Activated CD4-positive, alpha-beta T cell treated with anti-CD3 and anti-CD28 coated beads, Interleukin-2, amount 50 U/mL, for 16 hours (primary cell): ENCODE results near the gene USP40.

Experiments
- DNase-seq: peaks from one replicate; pipeline ENCODE4 v3.0.0-alpha.2; 2020

USP40 gene

DNA sequence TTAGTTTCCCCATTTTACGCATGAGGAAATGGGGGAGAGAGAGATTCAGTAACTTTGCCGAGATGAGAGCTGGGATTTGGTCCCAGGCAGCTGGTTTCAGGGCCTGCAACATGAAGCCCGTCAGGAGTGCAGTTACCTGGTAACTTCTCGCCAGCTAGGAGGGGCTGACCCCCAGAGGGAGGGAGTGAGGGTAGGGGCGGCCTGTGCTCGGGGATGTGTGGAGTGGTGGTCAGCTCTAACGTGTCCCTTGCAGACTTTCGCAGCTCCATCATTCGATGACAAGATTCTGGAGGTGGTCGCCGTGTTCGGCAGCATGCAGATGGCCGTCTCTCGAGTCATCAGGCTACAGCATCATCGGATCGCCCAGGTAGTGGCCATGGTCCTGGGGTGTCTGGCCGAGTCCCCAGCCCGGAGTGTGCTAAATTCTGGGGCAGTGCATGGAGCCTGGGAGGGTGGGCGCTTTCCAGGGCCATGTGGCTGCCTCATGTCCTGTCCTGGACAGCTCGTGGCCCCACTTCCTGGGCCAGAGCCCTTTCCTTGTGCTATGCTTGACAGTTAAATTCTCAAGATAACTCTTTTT, 108.5 kb downstream of the USP40 start:
- DNase-seq, result no peak

DNA sequence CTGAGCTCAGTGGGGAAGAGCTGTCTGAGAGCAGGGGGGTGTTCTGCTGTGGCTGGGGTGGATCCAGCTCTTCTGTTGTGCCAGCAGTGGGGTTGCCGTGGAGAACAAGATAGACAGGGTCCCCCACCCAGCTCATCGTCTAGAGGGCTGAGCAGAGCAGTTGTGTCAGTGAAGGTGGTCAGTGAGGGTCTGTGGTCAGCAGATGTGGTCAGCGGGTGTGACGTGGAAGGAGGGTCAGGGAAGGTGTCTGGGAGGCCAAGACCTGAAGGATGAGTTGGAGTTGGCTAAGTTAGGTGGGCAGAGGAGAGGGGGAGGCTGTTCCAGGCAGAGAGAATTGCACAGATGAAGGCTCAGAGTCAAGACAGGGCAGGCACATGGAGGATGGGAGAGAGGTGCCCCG, 109.2 kb downstream of the USP40 start:
- no peak for DNase-seq

DNA sequence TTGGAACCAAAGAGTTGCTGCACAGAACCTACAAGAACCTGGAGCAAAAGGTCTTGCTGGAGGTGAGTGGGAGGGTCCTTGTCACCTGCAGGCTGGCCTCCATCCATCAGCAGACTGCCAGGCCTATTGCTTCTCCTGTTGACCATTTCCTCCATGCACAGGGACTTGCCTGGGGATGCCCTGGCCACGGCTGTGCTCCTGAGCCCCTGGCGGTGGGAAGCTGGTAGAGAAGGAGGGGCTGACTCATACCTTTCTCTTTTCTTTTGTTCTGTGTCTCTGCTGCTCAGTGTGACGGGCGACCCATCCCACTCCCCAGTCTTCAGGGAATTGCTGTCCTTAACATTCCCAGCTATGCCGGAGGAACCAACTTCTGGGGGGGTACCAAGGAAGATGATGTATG, 109.6 kb downstream of the USP40 start:
- no peak for DNase-seq

DNA sequence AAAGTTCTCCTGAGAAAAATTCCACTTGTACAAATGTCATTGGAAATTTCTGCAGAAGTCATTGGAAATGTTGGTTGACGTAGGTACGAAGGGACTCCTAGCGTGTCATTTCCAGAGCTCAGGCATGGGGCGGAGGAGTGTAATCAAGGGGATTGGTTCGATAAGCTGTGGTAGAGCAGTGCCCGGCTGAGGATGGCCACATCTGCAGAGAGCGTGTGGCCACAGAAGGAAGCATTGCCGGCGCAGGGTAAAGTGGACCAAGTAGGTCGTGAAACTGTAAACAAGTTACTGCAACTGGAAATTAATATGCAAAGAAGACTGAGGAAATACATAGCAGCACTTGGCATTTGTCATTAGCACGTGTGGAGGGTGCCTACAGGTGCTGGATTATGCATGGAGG, 110.5 kb downstream of the USP40 start:
- DNase-seq, result no peak

DNA sequence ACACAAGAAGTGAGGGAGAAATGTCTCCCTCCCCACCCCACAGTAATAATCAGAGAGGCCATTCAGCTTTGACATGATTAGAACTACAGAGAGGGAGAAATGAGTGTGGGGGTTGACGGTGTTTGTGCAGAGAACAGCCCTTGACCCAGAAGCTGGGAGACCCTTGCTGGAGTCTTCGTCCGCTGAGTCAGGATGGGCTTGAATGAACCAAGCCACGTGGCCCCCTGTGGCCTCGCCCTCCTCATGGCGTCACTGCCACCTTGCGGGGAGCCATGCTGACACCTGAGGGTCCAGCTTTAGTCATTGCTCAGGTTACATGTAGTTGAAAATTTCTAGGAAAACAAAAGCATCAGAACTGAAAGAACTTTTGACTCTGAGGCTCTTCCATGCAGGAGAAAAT, 111.1 kb downstream of the USP40 start:
- no peak for DNase-seq

DNA sequence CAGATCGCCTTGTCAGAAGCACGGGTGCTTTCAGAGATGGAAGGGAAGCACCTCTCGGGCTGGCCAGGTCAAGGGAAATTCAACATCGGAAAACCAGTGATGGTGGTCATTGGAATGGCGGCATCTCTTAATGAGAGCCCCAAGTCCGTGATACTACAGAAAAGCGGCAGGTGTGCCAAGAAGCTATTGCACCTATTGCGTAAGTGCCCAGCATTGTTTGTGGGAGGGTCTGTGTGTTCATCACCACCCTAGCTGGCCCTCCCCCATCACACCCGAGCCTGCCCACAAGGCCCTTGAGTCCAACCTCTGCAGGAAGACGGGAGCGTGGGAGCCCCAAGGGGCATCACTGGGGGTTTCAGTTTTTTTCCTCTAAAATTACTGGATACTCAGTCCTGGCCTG, 111.6 kb downstream of the USP40 start:
- DNase-seq, result no peak

DNA sequence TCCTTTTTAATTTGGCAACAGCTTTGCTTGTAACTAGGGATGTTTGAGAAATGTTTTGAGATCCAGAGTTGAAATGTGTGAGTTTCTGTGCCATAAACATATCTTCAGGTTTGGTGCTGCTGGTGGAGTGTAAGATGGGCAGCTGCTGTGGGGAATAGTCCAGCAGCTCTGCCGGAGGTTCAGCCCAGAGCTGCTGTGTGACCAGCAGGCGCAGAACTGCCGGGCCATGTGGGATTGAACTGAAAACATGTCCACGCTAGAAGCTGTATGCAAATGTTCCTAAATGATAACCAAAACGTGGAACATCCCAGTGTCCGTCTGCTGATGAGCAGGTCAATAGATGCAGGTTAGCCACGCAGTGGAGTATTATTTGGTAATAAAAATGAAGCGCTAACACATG, 112.7 kb downstream of the USP40 start:
- no peak for DNase-seq

DNA sequence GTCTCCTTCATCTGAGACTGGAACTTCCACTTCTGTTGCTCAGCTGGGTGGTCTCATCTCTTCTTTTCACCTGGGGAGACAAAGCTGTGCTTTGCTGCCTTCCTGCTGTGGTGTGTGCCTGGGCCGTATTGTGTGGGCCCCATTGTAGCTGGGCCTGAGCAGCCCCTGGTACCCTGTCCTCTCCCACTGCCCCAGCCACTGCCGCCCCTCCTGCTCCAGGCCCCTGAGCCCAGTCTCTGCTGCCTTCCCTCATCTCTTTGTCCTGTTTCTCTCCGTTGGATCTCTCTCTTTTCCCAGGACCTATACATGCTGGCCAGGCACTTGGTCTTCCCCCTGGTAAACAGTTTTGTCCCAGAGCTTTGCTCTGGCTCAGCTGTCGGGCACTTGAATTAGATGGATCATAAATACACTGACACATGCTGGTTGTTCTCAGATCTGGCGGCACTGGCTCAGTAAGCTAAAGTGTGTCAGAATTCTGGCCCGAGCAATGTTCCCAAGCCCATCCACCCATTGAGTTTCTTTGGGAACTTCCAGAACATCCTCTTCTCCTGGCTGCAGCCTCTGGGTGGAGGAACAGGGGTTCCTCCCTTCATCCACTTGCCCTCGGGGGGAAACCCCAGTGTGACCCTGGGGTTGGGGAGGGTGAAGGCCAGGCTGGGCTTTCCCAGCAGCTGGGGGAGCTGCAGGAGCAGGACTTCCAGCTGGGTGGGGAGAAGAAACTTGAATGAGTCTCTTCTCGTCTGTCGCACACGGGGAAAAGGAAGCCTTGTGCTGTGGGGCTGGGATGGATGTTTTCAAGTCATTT, 113.3 kb downstream of the USP40 start:
- DNase-seq, result no peak

DNA sequence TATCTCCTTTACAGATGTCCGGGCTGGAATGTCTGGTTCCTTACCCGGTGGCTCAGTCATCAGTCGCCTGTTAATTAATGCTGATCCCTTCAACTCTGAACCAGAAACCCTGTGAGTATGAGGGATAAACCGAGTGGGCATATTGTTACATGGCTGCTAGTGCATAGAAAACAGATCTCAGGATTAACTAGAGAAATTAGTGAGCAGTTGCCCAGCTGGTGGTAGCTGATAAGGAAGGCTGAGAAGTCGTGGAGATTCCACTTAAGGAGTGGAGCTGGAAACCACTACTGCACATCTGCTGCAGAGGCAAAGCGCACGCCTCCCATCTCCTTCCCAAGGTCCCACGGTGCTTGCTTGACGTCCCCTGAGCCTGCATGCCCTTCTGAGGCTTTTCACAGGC, 114.6 kb downstream of the USP40 start:
- no peak for DNase-seq

DNA sequence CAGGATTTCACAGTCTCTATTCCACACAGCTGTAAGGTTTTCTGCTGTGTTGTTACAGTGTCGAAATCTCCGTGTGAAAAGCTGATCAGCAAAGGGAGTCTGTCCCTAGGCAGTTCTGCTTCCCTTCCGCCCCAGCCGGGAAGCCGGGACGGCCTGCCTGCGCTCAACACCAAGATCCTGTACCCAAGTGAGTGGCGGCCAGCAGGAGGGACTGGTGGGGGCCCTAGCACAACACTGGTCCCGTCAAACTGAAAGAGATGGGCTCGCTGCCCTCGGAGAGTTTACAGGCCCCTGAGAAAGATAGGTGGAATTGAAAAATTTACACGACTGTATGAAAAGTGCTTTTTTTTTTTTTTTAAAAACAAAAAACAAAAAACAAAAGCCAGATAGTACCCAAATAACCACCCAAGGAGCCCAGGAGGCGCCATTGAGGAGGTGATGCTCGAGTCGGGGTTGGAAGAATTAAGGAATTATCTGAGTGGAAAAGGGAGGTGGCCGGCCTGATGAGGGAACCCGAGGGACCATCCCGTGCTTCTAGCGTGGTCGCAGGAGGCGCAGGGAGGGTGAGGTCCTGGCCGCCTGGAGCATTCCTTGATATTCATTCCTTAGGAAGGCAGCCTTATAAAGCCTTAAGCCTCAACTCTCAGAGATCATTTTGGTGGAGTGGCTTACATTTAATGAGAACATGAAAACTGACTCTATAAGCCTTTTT, 115.6 kb downstream of the USP40 start:
- no peak for DNase-seq

DNA sequence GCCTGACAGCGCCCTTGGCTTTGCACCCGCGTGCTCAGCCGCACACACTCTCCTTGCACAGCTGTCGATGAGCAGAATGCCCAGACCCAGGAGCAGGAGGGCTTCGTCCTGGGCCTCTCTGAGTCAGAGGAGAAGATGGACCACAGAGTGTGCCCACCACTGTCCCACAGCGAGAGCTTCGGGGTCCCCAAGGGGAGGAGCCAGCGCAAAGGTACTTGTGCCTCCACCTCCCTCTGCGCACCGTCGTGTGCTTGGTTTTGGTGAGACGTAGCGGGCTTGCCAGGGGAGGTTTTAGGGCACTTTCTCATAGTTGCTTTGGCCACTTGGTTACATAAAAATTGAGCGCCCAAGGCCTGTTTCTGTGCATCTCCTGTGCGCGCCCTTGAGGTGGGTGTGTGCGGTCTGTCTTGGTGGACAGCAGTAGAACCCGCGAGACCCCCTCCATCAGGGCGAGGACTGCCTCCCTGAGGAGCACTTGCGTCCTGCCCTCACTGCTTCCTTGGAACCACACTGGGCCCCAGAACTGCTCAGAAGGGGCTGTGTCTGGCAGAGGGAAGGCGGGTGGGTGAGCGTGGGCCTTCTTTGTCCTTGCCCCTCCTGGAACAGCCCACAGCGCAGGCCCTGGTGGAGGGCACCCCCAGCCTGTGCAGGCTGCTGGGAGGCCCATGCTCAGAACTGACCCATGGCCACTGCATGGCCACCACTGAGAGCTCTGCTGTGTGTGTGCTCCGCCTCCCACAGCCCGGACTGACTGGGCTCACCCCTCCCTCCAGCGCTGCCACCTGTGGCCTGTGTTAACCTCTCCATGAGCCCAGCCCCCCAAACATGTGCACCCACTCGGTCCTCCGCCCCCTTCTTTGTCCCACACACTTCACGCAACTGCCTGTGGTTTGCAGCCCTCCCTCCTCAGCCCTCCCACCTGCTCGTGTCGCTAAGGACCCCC, 116.4 kb downstream of the USP40 start:
- no peak for DNase-seq

DNA sequence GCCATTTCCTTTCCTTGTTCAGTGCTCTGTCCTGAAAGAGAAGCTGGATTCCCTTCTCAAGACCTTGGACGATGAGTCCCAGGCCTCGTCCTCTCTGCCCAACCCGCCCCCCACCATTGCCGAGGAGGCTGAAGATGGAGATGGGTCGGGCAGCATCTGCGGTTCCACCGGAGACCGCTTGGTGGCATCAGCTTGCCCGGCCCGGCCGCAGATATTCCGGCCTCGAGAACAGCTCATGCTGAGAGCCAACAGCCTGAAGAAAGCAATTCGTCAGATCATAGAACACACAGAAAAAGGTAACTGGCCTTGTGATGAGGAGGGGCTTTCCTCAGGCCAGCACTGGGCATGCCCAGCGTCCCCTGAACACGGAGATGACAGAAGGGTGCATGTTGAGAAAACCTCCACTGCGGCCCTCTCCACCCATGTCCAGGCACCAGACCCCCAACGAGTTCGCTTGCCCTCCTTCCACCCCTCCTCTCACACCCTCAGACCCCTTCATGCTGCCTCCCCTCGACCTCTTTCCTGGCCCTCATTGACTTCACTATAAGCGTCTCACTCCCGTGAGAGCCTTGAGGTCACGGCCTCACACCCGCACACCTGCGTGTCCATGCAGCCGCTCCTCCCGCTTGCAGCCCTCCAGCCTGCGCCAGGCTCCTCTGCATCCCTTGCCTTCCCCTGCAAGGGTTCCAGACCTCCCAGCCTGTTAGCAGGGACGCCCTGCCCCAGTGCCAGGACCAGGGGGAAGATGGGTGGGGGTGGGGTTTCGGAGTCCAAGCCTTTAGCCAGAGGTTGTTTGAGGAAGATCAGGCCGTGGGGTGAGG, 117.3 kb downstream of the USP40 start:
- no peak for DNase-seq

DNA sequence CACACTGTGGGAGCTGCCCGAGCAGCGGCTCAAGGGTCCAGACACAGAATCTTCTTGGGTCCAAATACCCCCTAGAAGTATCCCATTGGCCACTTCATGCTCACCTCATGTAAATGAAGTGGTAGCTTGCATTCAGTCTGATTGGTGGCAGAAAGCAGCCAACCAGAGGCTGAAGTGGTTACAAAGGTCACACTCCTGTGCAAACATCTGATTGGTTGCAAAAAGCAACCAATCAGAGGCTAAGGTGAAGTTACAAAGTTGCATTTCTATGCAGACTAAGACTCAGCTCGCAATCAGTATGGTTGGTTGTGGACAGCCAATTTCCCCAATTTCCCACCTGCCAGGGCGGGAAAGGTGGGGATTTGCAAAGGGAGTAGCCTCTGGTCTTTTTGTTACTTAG, 118.0 kb downstream of the USP40 start:
- DNase-seq, result peak; percentile 5

DNA sequence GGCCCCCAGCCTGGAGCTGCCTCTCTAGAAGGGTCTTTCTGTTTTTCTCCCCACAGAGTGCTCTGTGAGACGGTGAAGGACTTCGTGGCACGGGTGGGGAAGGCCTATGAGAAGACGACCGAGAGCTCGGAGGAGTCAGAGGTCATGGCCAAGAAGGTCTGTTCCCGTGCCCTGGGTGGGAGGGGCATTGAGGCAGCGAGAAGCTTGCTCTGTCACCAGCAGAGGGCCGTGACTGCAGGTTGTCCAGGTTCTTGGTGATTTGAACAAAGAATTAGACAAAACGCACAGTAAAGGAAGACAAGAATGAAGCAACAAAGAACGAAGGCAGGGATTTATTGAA, 118.4 kb downstream of the USP40 start:
- no peak for DNase-seq

DNA sequence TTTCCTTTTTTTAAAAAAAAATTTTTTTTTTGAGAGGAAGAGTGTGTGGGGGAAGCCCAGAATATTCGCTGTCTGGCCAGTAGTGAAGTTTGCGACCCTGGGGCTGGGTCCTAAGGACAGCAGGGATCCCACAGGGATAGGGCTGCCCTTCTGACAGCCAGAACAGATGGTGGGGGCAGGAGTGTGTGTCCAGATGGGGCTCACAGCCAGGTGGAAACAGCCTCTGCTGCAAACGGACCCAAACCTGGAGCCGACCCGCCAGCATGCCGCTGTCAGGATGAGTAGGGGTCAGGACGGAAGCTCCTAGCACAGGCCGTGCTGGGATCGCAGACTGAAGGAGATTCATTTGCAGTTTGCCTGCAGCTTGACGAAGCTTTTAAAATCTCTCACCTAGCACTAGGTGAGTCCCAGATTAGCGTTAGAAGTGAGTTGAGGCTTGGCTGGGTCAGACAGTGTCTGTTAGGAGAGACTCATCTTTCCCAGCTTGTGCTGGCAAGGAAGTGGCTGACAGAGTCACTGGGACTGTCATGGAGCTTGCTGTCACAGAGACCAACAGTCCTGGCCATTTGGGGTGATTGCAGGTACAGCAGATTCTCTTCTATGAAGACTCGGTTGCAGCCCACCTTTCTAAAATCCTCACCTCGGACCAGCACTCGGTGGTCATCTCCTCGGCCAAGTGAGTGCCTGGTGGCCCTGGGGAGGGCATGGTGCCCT, 118.9 kb downstream of the USP40 start:
- DNase-seq, result no peak

DNA sequence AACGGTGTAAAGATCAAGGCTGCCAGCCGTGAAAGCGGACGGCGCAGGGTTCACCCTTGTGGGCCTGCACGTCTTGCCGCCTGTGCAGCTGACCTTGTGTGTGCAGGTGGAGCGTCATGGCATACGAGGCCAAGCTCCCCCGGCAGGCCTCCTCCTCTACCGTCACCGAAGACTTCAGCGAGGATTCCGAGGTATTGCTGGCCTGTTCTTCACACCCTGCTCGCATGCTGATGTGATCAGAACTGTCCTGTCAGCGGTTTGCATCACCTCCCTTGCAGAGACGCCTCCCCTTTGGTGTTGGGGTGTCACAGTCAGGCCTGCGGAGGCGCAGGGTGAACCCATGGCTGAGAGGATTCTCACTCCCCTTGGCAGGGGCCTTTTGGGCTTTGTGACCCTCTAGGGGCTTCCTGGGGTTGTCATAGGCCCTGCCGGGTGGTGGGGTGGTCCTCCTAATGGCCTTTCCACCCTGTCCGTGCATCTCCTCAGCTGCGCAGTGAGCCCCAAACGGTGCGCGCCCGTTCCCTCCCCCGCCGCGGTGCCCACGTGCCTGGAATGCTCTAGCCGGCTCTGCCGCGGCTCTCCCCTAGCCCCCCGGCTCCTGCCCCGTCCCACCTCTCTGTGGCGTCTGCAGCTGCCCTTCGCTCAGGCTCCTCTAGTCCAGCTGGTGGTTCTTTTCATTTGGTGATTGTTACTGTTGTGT, 119.8 kb downstream of the USP40 start:
- no peak for DNase-seq

DNA sequence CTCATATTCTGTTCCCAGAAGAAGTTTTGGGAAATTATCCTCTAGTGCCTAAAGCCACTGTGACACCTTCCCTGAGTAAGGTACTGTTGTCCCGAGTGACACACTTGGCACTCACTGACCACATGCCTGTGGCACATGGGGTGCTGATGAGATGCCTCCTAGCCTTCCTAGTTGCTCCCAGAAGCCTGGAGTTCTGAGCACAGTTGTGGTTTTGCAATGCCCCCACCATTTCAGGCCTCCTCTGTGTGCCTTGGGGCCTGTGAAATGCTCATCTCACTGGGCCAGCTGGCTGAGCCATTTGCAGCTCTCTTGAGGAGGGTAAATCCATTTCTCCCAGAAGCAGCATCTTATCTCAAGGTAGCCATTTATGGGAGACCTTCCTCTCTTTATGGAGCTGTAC, 120.5 kb downstream of the USP40 start:
- no peak for DNase-seq

DNA sequence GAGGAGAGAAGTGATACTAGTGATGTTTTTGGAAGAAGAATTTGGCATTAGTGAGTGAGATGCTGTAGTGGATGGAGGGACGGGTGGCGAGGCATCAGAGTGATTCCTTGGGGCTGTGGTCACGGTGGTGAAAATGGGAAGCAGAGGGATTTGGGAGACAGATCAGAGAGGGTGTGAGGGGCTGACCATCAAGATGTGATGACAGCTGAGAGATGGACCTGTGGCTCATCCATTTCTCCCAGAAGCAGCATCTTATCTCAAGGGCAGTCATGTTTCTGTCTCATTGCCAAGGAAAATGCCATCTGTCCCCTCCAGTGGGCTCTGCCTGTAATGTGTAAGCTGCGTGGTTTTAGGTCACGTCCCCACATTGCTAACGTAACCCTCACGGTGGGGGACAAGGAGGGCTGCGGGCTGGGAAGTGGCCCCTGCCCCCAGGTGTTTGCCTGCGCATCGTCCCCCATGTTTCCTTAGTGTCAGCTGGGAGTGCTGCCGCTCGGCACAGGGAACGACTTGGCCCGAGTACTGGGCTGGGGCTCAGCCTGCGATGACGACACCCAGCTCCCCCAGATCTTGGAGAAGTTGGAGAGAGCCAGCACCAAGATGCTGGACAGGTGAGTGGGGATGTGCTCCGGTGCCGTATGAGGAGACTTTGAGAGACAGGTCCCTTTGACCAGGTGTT, 121.3 kb downstream of the USP40 start:
- no peak for DNase-seq

DNA sequence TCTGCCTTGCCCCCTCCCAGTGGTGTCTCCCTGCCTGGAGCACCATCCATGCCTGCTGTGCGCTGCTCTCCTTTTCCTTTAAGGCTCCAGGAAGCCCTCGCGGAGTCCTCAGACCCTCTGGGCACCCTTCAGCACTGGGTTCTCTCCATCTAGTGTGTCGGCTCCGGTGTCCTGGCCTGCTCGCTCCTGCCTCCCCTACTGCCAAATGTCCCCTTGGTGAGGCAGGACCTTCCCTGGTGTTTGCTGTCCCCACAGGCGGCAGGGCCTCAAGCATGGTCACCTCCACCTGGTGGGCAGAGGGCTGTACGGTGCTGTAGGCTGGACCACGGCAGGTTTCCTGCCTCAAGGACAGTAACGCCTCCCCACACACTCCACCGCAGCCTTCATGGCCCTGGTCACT, 122.1 kb downstream of the USP40 start:
- DNase-seq, result no peak

DNA sequence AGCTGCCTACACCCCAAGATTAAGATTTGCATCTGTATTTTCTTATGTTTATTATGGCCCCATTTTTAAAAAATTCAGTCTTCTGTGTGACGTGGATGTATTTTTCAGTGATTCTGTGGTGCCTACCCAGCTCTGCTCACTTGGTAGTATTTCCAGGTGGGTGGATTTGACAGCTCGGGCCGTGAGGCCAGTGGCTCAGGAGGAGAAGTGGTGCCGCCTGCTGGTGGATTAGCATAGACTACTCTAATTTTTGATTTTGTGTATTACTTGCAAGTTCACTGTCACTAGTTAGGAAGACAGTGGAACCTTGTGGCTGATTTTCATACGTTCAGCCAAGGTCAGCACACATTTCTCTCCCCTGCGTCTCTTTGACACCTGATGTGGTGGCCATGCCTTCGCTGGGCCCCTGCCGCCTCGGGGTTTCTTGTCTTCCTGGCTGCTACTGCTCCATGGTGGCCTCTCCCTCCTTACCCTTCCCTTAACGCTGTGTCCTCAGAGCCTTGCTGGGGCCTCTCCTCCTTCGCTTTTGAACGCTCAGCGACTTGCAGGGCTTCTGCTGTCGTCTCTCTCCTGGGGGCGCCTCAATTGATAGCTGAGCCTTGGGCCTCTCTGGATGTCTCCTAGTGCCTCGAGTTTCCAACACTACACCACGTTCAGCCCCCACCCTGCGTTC, 122.9 kb downstream of the USP40 start:
- peak; percentile 77 for DNase-seq
